Measurements from ENCODE around the gene ZNF76.

DNA sequence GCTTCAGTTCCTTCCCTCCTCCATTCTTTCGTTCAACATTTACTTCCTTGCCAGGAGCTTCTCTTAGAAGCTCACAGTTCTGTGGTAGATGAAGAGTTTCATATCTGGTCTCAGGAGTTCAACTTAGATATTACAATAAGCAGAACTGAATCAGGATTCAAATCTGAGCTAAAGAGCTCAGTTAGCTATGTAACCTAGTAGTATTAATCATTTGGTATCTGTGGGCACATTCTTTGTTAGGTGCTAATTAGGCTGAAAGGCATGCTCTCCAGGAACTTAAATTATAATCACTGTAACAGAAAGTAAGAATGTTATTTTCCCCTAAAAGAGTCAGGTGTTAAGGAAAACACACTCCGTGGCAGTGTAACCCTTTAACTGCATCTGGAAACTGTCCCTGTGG, 8.4 kb downstream of the ZNF76 start:
- TF ChIP-seq, protein P1, sequence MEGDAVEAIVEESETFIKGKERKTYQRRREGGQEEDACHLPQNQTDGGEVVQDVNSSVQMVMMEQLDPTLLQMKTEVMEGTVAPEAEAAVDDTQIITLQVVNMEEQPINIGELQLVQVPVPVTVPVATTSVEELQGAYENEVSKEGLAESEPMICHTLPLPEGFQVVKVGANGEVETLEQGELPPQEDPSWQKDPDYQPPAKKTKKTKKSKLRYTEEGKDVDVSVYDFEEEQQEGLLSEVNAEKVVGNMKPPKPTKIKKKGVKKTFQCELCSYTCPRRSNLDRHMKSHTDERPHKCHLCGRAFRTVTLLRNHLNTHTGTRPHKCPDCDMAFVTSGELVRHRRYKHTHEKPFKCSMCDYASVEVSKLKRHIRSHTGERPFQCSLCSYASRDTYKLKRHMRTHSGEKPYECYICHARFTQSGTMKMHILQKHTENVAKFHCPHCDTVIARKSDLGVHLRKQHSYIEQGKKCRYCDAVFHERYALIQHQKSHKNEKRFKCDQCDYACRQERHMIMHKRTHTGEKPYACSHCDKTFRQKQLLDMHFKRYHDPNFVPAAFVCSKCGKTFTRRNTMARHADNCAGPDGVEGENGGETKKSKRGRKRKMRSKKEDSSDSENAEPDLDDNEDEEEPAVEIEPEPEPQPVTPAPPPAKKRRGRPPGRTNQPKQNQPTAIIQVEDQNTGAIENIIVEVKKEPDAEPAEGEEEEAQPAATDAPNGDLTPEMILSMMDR (conservative IDR thresholded peaks at IDR 0.05), result no peak
- no peak for TF ChIP-seq EZH2 (IDR thresholded peaks at IDR 0.05; ENCODE audit: low read depth)
